ENCODE measurements around the gene ICA1. TPM values are rescaled to one million over a fixed set of nuclear protein-coding genes. Genes with fewer than 3 reads are reported as not detected.

ICA1 gene
- total RNA-seq, 2 donors from 2014 or later = 71.2 to 115 TPM

- H3K4me1 ChIP-seq = no peaks in the 10 kb centered on the region
- DNase-seq (no peak), ATAC-seq (no peak)
- 16 to 70% methylated on average over 4 of the region's 4 CpGs for WGBS, 2 donors
- H3K36me3 ChIP-seq (replicated peaks in 1 of 2; ENCODE audit: insufficient read depth in 1 of 2, low read depth in 2 of 2) = no peaks in the 10 kb centered on the region
- TF ChIP-seq, protein P1, sequence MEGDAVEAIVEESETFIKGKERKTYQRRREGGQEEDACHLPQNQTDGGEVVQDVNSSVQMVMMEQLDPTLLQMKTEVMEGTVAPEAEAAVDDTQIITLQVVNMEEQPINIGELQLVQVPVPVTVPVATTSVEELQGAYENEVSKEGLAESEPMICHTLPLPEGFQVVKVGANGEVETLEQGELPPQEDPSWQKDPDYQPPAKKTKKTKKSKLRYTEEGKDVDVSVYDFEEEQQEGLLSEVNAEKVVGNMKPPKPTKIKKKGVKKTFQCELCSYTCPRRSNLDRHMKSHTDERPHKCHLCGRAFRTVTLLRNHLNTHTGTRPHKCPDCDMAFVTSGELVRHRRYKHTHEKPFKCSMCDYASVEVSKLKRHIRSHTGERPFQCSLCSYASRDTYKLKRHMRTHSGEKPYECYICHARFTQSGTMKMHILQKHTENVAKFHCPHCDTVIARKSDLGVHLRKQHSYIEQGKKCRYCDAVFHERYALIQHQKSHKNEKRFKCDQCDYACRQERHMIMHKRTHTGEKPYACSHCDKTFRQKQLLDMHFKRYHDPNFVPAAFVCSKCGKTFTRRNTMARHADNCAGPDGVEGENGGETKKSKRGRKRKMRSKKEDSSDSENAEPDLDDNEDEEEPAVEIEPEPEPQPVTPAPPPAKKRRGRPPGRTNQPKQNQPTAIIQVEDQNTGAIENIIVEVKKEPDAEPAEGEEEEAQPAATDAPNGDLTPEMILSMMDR (IDR thresholded peaks at IDR 0.05) = no peak
- no peak overlapping the region for H3K4me3 ChIP-seq
- no peak overlapping the region for H3K27ac ChIP-seq
- H3K9me3 ChIP-seq = no peaks in the 10 kb centered on the region
- intact Hi-C loops (cut with DNase I) = no loop called here
- H3K27me3 ChIP-seq = no peaks in the 10 kb centered on the region
Measured at GRCh38 chr7:8165150-8165549, 96.8 kb downstream of the ICA1 start.

DNA sequence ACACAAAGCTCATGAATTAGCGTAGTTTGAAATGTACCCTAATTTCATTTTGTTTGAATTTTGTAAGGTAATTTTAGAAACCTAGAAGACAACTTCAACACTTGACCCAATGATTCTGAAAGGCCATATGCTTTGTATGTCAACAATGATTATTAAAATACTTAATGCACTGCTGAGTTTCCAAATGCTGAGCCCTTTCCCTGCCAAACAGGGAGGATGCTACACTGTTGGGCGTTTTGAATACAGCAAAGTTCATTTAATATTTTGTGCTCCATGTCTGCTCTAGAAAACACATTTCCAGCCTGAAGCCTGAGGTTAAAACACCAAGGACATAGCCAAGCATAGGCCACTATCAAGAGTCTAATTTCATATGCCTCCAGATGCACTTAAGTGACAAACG, 99.8 kb downstream of the ICA1 start:
- Histone ChIP-seq H3K36me3 (replicated peaks in 1 of 2; ENCODE audit: insufficient read depth in 1 of 2, low read depth in 2 of 2) (no peaks in the 10 kb centered on the region), H3K9me3 (no peaks in the 10 kb centered on the region), H3K4me1 (no peaks in the 10 kb centered on the region), H3K27ac (no peak overlapping the region), H3K27me3 (no peaks in the 10 kb centered on the region), H3K4me3 (no peak overlapping the region)
- DNase-seq (no peak), ATAC-seq (no peak)
- 73 to 83% methylated on average over 3 of the region's 3 CpGs for WGBS, 2 donors
- TF ChIP-seq, protein P1 (IDR thresholded peaks at IDR 0.05) = no peak
- no peak for TF ChIP-seq POLR2A (IDR thresholded peaks at IDR 0.05)
- intact Hi-C loops (cut with DNase I) = no loop called here

DNA sequence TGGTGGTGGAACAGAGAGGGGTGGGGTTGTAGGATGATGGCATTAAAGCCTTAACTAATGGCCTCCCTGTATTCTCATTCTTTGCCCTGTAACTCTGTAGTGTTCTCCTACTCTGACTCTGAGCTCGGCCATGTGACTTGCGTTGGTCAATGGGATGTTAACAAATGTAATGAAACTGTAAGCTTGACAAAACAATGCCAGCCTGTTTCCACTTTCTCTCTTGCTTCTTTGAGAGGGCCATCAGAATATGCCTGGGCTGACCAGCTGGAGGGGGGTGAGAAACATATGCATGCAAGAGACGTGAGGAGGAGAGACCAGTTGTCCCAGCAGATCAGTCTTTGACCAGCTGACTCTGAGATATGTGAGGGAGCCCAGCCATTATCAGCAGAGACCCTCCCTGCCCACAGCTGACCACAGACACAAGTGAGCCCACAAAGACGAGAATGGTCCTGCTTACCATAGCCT, 100.6 kb downstream of the ICA1 start:
- intact Hi-C loops (cut with DNase I) = no loop called here
- H3K27me3 ChIP-seq = no peaks in the 10 kb centered on the region
- no peaks in the 10 kb centered on the region for H3K36me3 ChIP-seq (replicated peaks in 1 of 2; ENCODE audit: insufficient read depth in 1 of 2, low read depth in 2 of 2)
- TF ChIP-seq, protein P1 (IDR thresholded peaks at IDR 0.05) = no peak
- no peak for TF ChIP-seq POLR2A (IDR thresholded peaks at IDR 0.05)
- no peaks in the 10 kb centered on the region for H3K4me1 ChIP-seq
- 79 to 91% methylated on average over 4 of the region's 4 CpGs for WGBS, 2 donors
- DNase-seq = no peak
- H3K9me3 ChIP-seq = no peaks in the 10 kb centered on the region
- no peak overlapping the region for H3K4me3 ChIP-seq
- ATAC-seq = no peak
- H3K27ac ChIP-seq = no peak overlapping the region

DNA sequence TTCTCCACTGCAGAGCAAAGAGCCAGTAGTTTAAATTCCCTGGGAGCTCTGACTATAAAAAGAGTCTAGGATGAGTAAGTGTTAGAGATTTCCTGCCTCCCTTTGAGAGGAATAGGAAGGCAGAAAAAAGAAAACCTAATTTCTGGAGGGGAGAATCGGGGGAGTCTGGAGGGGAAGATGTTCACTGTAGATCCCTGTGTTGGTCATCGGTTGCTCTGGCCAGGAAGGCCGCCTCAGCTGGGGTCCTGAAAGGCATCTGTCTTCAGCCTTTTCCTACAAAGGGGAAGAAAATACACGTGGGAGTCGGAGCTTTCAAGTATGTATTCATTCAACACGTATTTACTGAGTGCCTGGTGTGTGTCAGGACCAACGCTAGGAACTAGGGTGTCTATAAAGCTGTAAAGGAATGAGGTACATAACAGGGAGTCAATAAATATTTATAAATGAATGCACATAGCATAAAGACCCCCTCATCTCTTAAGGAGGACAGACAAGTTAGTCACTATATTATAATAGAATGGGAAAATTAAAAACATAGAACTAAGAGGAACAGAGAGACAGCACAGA, 101.1 kb downstream of the ICA1 start:
- ATAC-seq (no peak), DNase-seq (no peak)
- no peak overlapping the region for H3K4me3 ChIP-seq
- WGBS, 2 donors = 82% methylated on average over 7 of the region's 7 CpGs
- H3K9me3 ChIP-seq = no peaks in the 10 kb centered on the region
- intact Hi-C loops (cut with DNase I) = no loop called here
- TF ChIP-seq, protein P1 (IDR thresholded peaks at IDR 0.05) = no peak
- TF ChIP-seq POLR2A (IDR thresholded peaks at IDR 0.05) = no peak
- H3K27ac ChIP-seq = no peak overlapping the region
- no peaks in the 10 kb centered on the region for H3K4me1 ChIP-seq
- H3K36me3 ChIP-seq (replicated peaks in 1 of 2; ENCODE audit: insufficient read depth in 1 of 2, low read depth in 2 of 2) = peaks cover 0 to 3% of the 10 kb centered on the region in 2 donors
- H3K27me3 ChIP-seq = no peaks in the 10 kb centered on the region

- Histone ChIP-seq H3K27me3 (no peaks in the 10 kb centered on the region), H3K9me3 (no peaks in the 10 kb centered on the region), H3K4me1 (no peaks in the 10 kb centered on the region), H3K4me3 (no peak overlapping the region), H3K27ac (no peak overlapping the region), H3K36me3 (replicated peaks in 1 of 2; ENCODE audit: insufficient read depth in 1 of 2, low read depth in 2 of 2) (peaks cover 0 to 4% of the 10 kb centered on the region in 2 donors)
- whole genome bisulfite sequencing, 2 donors = 64 to 94% methylated on average over 3 of the region's 3 CpGs
- intact Hi-C loops (cut with DNase I) = no loop called here
- DNase-seq (no peak), ATAC-seq (no peak)
- TF ChIP-seq POLR2A (IDR thresholded peaks at IDR 0.05) = no peak
- TF ChIP-seq, protein P1 (IDR thresholded peaks at IDR 0.05) = no peak
Measured at GRCh38 chr7:8160250-8160649, 101.7 kb downstream of the ICA1 start.

All from body of pancreas (tissue), 4 donors.